Measurements from ENCODE around the gene USP9Y. TPM values are rescaled to one million over a fixed set of nuclear protein-coding genes. Genes with fewer than 3 reads are reported as not detected.

Gene USP9Y
- total RNA-seq, 4 donors from 2014 or later: 0.06 to 31.7 (median 10.7) TPM

DNA sequence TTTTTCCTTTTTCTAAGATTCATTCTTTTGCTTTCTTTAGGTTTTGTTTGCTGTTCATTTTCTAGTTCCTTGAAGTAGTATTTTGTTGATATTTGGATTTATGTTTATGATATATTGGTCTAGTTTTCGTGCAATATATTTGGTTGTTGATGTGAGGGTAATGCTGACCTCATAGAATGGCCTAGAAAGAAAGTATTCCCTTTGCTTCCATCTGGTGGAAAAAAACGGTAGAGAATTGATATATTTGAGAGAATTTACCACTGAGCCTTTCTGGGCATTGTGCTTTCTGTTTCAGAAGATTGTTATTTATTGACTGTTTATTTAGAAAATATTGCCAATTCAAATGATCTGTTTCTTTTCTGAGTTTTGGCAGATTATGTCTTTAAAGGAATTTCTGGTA is 9.4 kb downstream of the USP9Y start:
- Histone ChIP-seq H3K27ac (no peak overlapping the region), H3K4me1 (no peaks in the 10 kb centered on the region), H3K27me3 (no peaks in the 10 kb centered on the region), H3K4me3 (no peak overlapping the region), H3K36me3 (peaks cover 0 to 23% (median 0%) of the 10 kb centered on the region in 3 donors), H3K9me3 (no peaks in the 10 kb centered on the region)
- DNase-seq: no peak
- TF ChIP-seq POLR2A (IDR thresholded peaks at IDR 0.05): no peak
- TF ChIP-seq, protein P1, sequence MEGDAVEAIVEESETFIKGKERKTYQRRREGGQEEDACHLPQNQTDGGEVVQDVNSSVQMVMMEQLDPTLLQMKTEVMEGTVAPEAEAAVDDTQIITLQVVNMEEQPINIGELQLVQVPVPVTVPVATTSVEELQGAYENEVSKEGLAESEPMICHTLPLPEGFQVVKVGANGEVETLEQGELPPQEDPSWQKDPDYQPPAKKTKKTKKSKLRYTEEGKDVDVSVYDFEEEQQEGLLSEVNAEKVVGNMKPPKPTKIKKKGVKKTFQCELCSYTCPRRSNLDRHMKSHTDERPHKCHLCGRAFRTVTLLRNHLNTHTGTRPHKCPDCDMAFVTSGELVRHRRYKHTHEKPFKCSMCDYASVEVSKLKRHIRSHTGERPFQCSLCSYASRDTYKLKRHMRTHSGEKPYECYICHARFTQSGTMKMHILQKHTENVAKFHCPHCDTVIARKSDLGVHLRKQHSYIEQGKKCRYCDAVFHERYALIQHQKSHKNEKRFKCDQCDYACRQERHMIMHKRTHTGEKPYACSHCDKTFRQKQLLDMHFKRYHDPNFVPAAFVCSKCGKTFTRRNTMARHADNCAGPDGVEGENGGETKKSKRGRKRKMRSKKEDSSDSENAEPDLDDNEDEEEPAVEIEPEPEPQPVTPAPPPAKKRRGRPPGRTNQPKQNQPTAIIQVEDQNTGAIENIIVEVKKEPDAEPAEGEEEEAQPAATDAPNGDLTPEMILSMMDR (IDR thresholded peaks at IDR 0.05): no peak
- WGBS, 2 donors: 27% methylated on average over 2 of the region's 2 CpGs; no CpG with 5 or more reads in 1 of the 2 donors
- intact Hi-C loops (cut with DNase I): no loop called here

DNA sequence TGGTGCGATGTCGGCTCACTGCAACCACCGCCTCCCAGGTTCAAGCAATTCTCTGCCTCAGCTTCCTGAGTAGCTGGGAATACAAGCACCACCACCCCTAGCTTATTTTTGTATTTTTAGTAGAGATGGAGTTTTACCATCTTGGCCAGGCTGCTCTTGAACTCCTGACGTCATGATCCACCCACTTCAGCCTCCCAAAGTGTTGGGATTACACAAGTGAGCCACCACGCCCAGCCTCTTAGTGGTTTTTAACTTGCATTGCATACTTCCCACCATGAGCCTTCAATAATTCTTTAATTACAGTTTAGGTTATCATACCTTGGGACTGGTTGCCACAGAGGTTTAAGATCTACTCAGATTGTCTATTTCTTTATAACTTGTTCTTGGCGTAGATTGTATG is 14.3 kb downstream of the USP9Y start:
- Histone ChIP-seq H3K4me1 (no peaks in the 10 kb centered on the region), H3K36me3 (peaks cover 0 to 30% (median 0%) of the 10 kb centered on the region in 3 donors), H3K4me3 (no peak overlapping the region), H3K27ac (no peak overlapping the region), H3K27me3 (no peaks in the 10 kb centered on the region), H3K9me3 (no peaks in the 10 kb centered on the region)
- no peak for DNase-seq
- TF ChIP-seq POLR2A (IDR thresholded peaks at IDR 0.05): no peak
- TF ChIP-seq, protein P1 (IDR thresholded peaks at IDR 0.05): no peak
- 89% methylated on average over 6 of the region's 6 CpGs; no CpG with 5 or more reads in 1 of the 2 donors for WGBS, 2 donors
- intact Hi-C loops (cut with DNase I): no loop called here

DNA sequence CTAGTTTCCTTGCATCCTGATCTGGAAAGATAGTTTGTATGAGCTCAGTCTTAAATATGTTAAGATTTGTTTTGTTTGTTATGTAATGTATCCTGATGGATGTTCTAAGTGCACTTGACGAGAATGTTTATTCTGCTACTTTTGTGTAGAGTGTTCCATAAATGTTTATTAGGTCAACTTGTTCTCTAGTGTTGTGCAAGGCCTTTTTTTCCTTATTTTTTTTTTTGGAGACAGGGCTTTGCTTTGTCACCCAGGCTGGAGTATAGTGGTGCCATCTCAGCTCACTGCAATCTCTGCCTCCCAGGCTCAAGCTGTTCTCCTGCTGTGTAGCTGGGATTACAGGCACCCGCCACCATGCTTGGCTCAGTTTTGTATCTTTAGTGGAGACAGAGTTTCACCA is 28.7 kb downstream of the USP9Y start:
- TF ChIP-seq POLR2A (IDR thresholded peaks at IDR 0.05): no peak
- TF ChIP-seq, protein P1 (IDR thresholded peaks at IDR 0.05): no peak
- no peak overlapping the region for H3K27ac ChIP-seq
- H3K4me3 ChIP-seq: no peak overlapping the region
- 78% methylated on average over 2 of the region's 2 CpGs; no CpG with 5 or more reads in 1 of the 2 donors for WGBS, 2 donors
- no peaks in the 10 kb centered on the region for H3K27me3 ChIP-seq
- intact Hi-C loops (cut with DNase I): no loop called here
- H3K4me1 ChIP-seq: peaks cover 0 to 13% (median 0%) of the 10 kb centered on the region in 3 donors
- no peaks in the 10 kb centered on the region for H3K9me3 ChIP-seq
- DNase-seq: no peak
- peaks cover 0 to 29% (median 0%) of the 10 kb centered on the region in 3 donors for H3K36me3 ChIP-seq

DNA sequence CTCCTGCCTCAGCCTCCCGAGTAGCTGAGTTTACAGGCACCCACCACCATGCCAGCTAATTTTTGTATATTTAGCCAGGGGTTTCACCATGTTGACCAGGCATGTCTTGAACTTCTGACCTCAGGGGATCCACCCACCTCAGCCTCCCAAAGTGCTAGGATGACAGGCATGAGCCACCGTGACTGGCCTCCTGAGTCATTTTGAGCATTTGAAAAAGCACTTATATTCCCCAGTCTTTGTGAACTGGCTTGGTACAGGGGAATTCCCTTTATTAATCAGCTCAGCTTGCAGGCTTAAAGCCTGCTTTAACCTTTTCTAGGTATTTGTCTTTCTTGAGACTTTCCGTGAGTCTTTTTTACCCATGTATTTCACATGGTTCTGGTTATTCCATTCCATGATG is 32.6 kb downstream of the USP9Y start:
- TF ChIP-seq POLR2A (IDR thresholded peaks at IDR 0.05): no peak
- TF ChIP-seq, protein P1 (IDR thresholded peaks at IDR 0.05): no peak
- WGBS, 2 donors: 39% methylated on average over 3 of the region's 3 CpGs; no CpG with 5 or more reads in 1 of the 2 donors
- no peak for DNase-seq
- no peak overlapping the region for H3K4me3 ChIP-seq
- H3K36me3 ChIP-seq: peaks cover 0 to 36% (median 0%) of the 10 kb centered on the region in 3 donors
- no peaks in the 10 kb centered on the region for H3K27me3 ChIP-seq
- no peaks in the 10 kb centered on the region for H3K9me3 ChIP-seq
- peak overlapping the region in 1 of 4 donors; percentile 13 for H3K27ac ChIP-seq
- peaks cover 0 to 13% (median 0%) of the 10 kb centered on the region in 3 donors for H3K4me1 ChIP-seq
- intact Hi-C loops (cut with DNase I): no loop called here

DNA sequence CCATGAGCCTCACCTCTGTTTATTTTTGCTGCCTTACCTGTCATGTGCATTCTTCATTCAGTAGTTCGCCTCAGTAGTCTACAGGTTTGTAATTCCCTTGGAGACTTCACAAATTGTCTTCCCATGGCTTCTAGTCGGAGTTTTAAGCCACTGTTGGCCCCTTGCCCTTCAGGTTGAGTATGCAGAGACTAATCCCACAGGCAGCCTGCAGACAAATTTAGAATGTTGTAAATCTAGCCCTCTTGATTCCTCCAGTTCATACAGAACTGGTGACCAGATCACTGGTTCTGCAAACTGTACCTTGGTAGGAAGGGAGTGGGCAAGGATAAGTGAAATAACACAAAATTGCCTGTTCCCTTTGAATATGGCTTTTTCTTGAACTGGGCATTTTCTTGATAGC is 33.0 kb downstream of the USP9Y start:
- intact Hi-C loops (cut with DNase I): no loop called here
- peaks cover 0 to 39% (median 0%) of the 10 kb centered on the region in 3 donors for H3K36me3 ChIP-seq
- no peak overlapping the region for H3K4me3 ChIP-seq
- H3K9me3 ChIP-seq: no peaks in the 10 kb centered on the region
- H3K27ac ChIP-seq: peak overlapping the region in 1 of 4 donors; percentile 13
- H3K27me3 ChIP-seq: no peaks in the 10 kb centered on the region
- peaks cover 0 to 13% (median 0%) of the 10 kb centered on the region in 3 donors for H3K4me1 ChIP-seq
- TF ChIP-seq, protein P1 (IDR thresholded peaks at IDR 0.05): no peak
- no peak for TF ChIP-seq POLR2A (IDR thresholded peaks at IDR 0.05)
- whole genome bisulfite sequencing, 2 donors: 65% methylated on average over 2 of the region's 2 CpGs; no CpG with 5 or more reads in 1 of the 2 donors
- DNase-seq: no peak

Data from esophagus squamous epithelium (tissue), 5 donors.